ENCODE measurements around the gene CFAP45. TPM values are rescaled to one million over a fixed set of nuclear protein-coding genes. Genes with fewer than 3 reads are reported as not detected.

Gene CFAP45
- total and polyA plus RNA-seq, 2 experiments from 2014 or later: 0.36 TPM; not detected in 1

DNA sequence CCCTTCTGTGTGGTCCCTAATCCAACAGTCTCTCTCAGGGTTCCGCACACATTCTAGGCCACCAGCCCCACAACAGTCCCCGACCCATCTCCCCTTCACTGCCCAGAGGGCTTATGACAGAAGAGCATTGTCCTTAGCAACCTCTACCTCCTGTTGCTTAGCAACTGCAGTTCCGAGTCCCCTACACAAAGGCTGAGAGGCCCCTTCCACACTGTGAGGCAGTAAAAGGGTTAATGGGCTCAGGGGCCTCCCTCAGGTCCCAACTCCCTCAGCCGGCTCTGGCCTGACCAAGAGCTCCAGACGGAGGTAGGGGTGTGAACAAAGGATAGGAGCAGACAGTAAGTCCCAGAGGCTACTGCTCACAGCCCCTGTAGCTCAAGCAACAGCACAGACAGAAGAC, 41.2 kb upstream of the CFAP45 start (continued):
- TF ChIP-seq, protein P1, sequence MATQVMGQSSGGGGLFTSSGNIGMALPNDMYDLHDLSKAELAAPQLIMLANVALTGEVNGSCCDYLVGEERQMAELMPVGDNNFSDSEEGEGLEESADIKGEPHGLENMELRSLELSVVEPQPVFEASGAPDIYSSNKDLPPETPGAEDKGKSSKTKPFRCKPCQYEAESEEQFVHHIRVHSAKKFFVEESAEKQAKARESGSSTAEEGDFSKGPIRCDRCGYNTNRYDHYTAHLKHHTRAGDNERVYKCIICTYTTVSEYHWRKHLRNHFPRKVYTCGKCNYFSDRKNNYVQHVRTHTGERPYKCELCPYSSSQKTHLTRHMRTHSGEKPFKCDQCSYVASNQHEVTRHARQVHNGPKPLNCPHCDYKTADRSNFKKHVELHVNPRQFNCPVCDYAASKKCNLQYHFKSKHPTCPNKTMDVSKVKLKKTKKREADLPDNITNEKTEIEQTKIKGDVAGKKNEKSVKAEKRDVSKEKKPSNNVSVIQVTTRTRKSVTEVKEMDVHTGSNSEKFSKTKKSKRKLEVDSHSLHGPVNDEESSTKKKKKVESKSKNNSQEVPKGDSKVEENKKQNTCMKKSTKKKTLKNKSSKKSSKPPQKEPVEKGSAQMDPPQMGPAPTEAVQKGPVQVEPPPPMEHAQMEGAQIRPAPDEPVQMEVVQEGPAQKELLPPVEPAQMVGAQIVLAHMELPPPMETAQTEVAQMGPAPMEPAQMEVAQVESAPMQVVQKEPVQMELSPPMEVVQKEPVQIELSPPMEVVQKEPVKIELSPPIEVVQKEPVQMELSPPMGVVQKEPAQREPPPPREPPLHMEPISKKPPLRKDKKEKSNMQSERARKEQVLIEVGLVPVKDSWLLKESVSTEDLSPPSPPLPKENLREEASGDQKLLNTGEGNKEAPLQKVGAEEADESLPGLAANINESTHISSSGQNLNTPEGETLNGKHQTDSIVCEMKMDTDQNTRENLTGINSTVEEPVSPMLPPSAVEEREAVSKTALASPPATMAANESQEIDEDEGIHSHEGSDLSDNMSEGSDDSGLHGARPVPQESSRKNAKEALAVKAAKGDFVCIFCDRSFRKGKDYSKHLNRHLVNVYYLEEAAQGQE (IDR thresholded peaks at IDR 0.05; ENCODE audit: unreplicated experiment): no peak
- TF ChIP-seq ZNF114 (CRISPR knock-in tag; IDR thresholded peaks at IDR 0.05) (no peak), JUNB (IDR thresholded peaks at IDR 0.05; ENCODE audit: unreplicated experiment) (no peak), CREB1 (CRISPR knock-in tag; IDR thresholded peaks at IDR 0.05; ENCODE audit: low read depth) (no peak), EZH2 (IDR thresholded peaks at IDR 0.05; ENCODE audit: low read depth, unreplicated experiment) (no peak), EZH2phosphoT487 (IDR thresholded peaks at IDR 0.05; ENCODE audit: unreplicated experiment) (no peak)

GRCh38 chr1:159940006-159940620, 40.1 kb upstream of the CFAP45 start:
- H3K36me3 Mint-ChIP-seq (ENCODE audit: low read depth): peaks cover 33% of the 10 kb centered on the region
- H3K4me1 Mint-ChIP-seq: peaks cover 52% of the 10 kb centered on the region
- Histone ChIP-seq H3K27me3 (ENCODE audit: insufficient read depth) (no peaks in the 10 kb centered on the region), H3K36me3 (ENCODE audit: insufficient read depth) (0 out of 2 replicates have a peak, but pooled peaks cover 7% of the 10 kb centered on the region), H4K20me1 (replicated peaks; ENCODE audit: insufficient read depth) (peaks cover 4% of the 10 kb centered on the region; the same call in 1 of the 2 replicates), H3K4me1 (ENCODE audit: insufficient read depth) (peaks cover 30% of the 10 kb centered on the region), H3K4me2 (no peak overlapping the region), H3K4me3 (no peak overlapping the region), H2AFZ (no peak overlapping the region), H3K9me2 (ENCODE audit: insufficient read depth) (no peaks in the 10 kb centered on the region), H3K79me2 (replicated peaks; ENCODE audit: insufficient read depth) (peaks cover 17% of the 10 kb centered on the region; the same call in 1 of the 2 replicates), H3K27ac (ENCODE audit: low read depth) (no peak overlapping the region), H3F3A (replicated peaks; ENCODE audit: low read depth) (no peaks in the 10 kb centered on the region)
- TF ChIP-seq ZNF331 (CRISPR knock-in tag; IDR thresholded peaks at IDR 0.05; ENCODE audit: low read depth) (no peak), ZNF114 (CRISPR knock-in tag; IDR thresholded peaks at IDR 0.05) (no peak)
- H3K4me3 Mint-ChIP-seq: no peak overlapping the region
- H3K27ac Mint-ChIP-seq: no peak overlapping the region
- DNase-seq (ENCODE audit: low spot score) (no peak), ATAC-seq (no peak)
- H3K9me3 Mint-ChIP-seq: no peaks in the 10 kb centered on the region
- H3K27me3 Mint-ChIP-seq (ENCODE audit: insufficient read depth, low read depth, poor library complexity): peaks cover 21% of the 10 kb centered on the region

GRCh38 chr1:159939678-159940002, 39.7 kb upstream of the CFAP45 start:
- H3K27me3 Mint-ChIP-seq (ENCODE audit: insufficient read depth, low read depth, poor library complexity): peaks cover 21% of the 10 kb centered on the region
- H3K79me2 ChIP-seq (replicated peaks; ENCODE audit: insufficient read depth): peaks cover 13% of the 10 kb centered on the region; the same call in 1 of the 2 replicates
- H3K27ac ChIP-seq (ENCODE audit: low read depth): no peak overlapping the region
- peaks cover 4% of the 10 kb centered on the region; the same call in 1 of the 2 replicates for H4K20me1 ChIP-seq (replicated peaks; ENCODE audit: insufficient read depth)
- no peaks in the 10 kb centered on the region for H3F3A ChIP-seq (replicated peaks; ENCODE audit: low read depth)
- no peaks in the 10 kb centered on the region for H3K9me3 Mint-ChIP-seq
- no peaks in the 10 kb centered on the region for H3K9me2 ChIP-seq (ENCODE audit: insufficient read depth)
- peaks cover 37% of the 10 kb centered on the region for H3K36me3 Mint-ChIP-seq (ENCODE audit: low read depth)
- H3K4me3 Mint-ChIP-seq: no peak overlapping the region
- H3K4me3 ChIP-seq: no peak overlapping the region
- H3K4me1 Mint-ChIP-seq: peaks cover 49% of the 10 kb centered on the region
- ATAC-seq (no peak), DNase-seq (ENCODE audit: low spot score) (no peak)
- no peaks in the 10 kb centered on the region for H3K27me3 ChIP-seq (ENCODE audit: insufficient read depth)
- H2AFZ ChIP-seq: no peak overlapping the region
- no peak overlapping the region for H3K4me2 ChIP-seq
- 0 out of 2 replicates have a peak, but pooled peaks cover 7% of the 10 kb centered on the region for H3K36me3 ChIP-seq (ENCODE audit: insufficient read depth)
- H3K4me1 ChIP-seq (ENCODE audit: insufficient read depth): peaks cover 28% of the 10 kb centered on the region
- H3K27ac Mint-ChIP-seq: no peak overlapping the region
- TF ChIP-seq POLR2AphosphoS5 (IDR thresholded peaks at IDR 0.05; ENCODE audit: low read depth) (no peak), ZNF114 (CRISPR knock-in tag; IDR thresholded peaks at IDR 0.05) (no peak)
- TF ChIP-seq, protein P1 (IDR thresholded peaks at IDR 0.05; ENCODE audit: unreplicated experiment): no peak

Data from GM23338 (cell line).